T47D (cell line): Measurements from ENCODE around the gene CACNG3.
A peak's percentile ranks its signal among the peaks of the same experiment; 100 is the strongest.
"Not testable (repeated sequence)": the region's sequence is repeated elsewhere in the genome, so short reads cannot be mapped to it uniquely, and the experiment has no call there.

Experiments used
- DNase-seq, 2 experiments: peaks; one replicate each; pipeline versions ENCODE4 v3.0.0 to v3.0.0-alpha.2; 2011 to 2012; ENCODE audit warnings: low read depth in 1 of 2, low spot score in 1 of 2
- JUND ChIP-seq: IDR thresholded peaks from 2 replicates; pipeline ENCODE4 v1.6.1; 2012; ENCODE audit warnings: low read depth
- in situ Hi-C: cut with HindIII; loops from 2 replicates; pipeline ENCODE4 v1.10.0; 2016; ENCODE audit warnings: low sequenced_read_pairs, low pct_unique_long_range_greater_than_20kb

Gene CACNG3

DNA sequence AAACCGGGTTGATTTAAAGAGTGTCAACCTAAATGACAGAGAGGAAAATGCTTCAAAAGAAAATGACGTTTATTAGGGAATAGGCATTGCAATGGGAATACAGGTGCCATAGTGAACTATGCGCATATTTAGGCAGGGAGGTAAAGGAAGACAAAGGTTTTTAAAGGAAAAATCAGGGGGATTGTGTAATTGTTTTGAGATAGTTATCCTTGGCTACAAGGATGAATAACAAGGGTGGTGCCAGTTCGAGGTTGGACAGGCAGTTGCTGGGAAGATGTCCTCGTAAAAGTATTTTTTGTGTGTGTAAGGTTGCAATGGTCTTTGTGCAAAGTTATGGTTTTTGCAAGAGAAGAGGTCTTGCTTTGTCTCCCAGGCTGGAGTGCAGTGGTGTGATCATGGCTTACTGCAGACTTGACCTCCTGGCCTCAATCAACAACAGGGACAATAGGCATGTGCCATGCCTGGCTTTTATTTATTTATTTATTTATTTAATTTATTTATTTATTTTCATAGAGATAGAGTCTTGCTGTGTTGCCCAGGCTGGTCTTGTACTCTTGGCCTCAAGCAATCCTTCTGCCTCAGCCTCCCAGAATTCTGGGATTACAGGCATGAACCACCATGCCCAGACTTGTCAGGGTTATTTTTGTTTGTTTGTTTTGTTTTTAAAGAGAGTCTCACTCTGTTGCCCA, 63.1 kb downstream of the CACNG3 start:
- no peak for TF ChIP-seq JUND
- in situ Hi-C loops = no loop called here
- DNase-seq = no peak

DNA sequence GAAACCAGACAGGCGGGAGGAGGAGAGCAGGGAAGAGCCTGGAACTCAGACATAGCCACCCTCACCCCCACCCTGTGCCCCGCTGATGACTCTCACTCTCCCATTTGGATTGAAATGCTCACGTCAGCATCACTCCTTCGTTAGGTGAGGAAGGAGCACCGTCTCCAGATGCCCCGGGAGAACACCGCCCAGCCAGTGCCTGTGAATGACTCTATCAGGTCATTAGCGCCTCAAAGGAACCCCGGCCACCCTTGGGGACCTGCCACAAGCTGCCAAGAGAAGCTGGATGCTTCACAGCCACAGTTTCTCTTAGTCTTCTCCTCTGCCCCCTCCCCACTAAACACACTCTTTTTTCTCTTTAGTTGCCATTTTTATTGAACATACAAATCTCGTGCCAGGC, 66.0 kb downstream of the CACNG3 start:
- in situ Hi-C loops = no loop called here
- no peak for DNase-seq
- TF ChIP-seq JUND = no peak

DNA sequence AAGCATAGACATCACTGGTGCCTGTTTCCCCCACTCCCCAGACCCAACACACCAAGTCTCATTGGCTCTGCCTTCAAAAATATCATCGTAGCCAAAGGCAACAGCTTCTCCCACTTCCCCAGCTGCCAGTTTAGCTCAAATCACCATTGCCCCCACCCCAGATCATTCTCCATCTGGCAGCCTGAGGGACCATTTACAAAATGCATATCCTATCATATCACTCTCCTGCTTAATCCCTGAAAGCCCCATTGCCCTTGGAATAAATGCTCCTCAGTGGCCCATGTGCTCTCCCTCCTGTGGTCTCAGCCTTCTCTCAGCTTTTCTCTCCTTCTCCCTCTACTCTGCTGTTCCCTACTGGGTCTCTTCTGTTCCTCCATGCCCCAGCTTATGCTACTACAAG, 68.3 kb downstream of the CACNG3 start:
- in situ Hi-C loops = no loop called here
- no peak for DNase-seq
- no peak for TF ChIP-seq JUND

DNA sequence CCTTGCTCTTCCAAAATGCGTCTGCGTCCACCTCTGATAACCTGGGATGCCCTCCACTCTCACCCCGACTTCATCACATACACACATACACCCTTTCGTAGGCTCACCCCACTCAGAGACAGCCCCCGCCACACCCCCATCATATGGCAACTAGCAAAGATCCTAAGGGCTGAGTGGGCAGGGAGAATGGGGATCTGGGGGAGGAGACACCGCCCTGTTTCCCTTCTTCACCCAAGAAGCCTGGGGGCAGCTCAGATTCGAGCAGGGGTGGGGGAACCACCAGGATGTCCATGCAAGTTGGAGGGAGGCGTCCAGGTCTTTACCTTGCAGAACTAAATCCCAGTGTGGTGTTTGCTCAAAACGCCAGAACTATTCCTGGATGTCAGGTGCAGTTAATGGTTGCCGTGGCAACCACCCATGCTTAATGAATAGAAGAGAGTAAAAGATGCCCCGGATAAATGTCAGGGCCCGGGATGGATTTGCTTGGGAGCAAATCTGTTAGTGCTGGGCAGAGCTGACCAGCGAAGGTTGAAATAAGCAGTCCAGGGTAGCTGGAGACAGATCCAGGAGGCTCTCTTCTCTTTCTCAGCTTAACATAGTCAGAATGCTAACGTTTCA, 72.8 kb downstream of the CACNG3 start:
- DNase-seq = no peak
- in situ Hi-C loops = no loop called here

DNA sequence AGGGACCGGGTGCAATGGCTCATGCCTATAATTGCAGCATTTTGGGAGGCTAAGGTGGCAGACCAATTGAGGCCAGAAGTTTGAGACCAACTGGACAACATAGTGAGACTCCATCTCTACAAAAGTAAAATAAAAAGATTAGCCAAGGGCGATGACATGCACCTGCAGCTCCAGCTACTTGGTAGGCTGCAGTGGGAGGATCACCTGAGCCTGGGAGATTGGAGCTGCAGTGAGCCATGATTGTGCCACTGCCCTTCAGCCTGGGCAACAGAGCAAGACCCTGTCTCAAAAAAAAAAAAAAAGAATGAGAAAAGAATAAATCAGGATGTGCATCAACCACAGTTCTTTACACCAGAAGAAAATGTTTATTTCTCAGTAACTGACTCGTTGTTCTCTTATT, 76.0 kb downstream of the CACNG3 start:
- no peak for DNase-seq
- in situ Hi-C loops = no loop called here
- TF ChIP-seq JUND = no peak

More for the DNA sequence above, 72.8 kb downstream of the CACNG3 start:
- TF ChIP-seq JUND = no peak

DNA sequence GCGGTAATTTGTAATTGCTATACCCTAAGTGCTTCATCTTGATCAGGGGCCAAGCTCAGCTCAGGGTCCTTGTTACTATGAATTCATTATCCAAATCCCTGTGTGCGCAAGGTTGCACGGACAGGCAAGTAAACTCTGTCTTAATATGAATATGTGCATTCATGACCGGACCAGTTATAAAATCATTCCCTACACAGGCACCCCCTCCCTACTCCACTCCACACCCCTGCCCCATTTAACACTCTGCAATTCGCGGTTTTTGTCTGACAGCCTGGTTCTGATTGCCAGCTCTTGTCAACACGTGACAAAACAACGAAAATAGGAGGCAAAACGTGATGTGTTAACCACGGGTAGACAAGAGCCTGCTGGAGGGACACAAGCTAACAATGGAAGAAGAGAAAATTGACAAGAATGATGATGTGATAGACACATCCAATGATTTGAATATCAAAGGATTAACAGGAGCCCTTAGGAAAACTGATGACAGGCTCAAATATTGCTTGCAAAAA, 76.5 kb downstream of the CACNG3 start:
- DNase-seq = no peak
- no peak for TF ChIP-seq JUND
- in situ Hi-C loops = no loop called here

DNA sequence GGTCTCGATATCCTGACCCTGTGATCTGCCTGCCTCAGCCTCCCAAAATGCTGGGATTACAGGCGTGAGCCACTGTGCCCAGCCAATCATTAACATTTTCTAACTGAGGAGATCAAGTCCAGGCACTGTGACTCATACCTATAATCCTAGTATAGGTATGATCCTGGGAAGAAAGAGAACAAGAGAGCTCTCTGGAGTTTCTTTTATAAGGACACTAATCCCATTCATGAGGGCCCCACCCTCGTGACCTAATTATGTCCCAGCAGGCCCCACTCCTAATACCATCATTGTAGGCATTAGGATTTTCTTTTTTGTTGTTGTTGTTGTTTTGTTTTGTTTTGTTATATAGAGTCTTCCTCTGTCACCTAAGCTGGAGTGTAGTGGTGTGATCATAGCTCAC, 80.4 kb downstream of the CACNG3 start:
- no peak for TF ChIP-seq JUND
- in situ Hi-C loops = no loop called here
- DNase-seq = no peak

DNA sequence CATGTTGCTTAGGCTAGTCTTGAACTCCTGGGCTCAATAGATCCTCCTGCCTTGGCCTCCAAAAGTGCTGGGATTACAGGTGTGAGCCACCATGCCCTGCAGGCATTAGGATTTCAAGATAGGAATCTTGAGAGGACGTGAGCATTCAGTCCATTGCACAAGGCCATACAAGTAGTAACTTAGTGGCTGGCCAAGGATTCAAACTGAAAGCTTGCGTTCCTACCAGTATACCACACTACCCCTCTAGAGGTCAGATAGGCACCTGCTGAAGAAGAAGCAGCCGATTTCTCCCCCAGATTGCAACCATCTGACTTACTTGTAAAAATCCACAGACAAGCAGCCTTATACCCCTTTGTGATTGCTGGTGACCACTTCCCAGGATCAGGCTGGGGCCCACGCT, 80.9 kb downstream of the CACNG3 start:
- no peak for TF ChIP-seq JUND
- no peak for DNase-seq
- in situ Hi-C loops = no loop called here

DNA sequence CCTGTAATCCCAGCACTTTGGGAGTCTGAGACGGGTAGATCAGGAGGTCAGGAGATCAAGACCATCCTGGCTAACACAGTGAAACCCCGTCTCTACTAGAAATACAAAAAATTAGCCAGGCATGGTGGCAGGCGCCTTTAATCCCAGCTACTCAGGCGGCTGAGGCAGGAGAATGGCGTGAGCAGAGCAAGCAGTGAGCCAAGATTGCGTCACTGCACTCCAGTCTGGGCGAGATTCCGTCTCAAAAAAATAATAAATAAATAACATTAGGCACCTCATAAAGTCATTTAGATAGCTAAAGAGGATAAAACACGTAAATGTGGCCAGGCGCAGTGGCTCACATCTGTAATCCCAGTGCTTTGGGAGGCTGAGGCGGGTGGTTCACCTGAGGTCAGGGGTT, 87.7 kb downstream of the CACNG3 start:
- in situ Hi-C loops, DNase-seq: not testable (repeated sequence)

DNA sequence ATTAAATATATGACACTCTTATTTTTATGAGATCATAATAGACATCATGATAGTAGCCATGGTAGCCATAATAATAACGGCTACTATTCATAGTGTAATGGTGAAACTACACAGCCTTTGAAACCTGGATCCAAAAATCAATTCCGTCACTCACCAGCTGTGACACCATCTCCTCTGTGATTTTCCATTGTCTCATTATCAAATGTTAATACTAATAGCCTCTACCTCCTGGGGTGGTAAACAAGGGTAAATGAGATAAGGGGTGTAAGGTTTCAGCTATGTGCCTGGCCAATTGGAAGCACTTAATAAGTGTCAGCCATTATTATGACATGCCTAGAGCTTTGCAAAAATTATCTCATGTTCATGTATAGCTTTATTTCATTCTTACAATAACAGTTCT, 88.6 kb downstream of the CACNG3 start:
- no peak for TF ChIP-seq JUND
- no peak for DNase-seq
- in situ Hi-C loops = no loop called here

DNA sequence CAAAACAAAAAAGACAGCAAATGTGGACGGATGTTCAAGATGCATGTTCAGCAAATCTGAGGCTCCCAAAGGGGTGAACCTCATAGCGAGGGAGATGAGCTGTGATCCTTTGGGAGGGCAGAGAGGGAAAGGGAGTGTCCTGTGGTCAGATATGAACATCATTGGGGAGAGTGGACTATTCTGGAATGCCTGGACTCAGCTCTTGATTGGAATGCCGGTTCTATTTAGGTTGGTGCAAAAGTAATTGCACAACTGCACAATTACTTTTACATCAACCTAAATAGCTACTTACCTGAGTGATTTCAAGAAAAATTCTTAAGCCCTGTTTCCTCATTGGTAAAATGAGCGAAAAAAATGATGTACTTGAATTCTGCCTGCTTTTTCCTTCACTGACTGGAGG, 89.6 kb downstream of the CACNG3 start:
- no peak for TF ChIP-seq JUND
- DNase-seq = no peak
- in situ Hi-C loops = no loop called here

DNA sequence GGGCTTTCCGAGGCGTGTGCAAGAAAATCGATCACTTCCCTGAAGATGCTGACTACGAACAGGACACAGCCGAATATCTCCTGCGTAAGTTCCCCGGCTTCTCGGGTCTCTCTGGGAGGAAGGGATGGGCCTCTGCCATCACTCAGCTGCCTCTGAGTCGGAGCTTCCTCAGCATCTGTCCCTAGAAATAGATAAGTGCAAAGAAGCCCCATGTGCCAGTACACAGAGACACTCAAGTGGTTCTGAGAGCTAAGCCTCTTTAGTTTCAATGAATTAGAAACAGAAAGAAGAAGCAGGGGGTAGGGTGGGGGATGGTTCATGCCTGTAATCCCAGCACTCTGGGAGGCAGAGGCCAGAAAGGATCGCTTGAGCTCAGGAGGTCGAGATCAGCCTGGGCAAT, 90.6 kb downstream of the CACNG3 start:
- no peak for DNase-seq
- in situ Hi-C loops = no loop called here
- TF ChIP-seq JUND = no peak

DNA sequence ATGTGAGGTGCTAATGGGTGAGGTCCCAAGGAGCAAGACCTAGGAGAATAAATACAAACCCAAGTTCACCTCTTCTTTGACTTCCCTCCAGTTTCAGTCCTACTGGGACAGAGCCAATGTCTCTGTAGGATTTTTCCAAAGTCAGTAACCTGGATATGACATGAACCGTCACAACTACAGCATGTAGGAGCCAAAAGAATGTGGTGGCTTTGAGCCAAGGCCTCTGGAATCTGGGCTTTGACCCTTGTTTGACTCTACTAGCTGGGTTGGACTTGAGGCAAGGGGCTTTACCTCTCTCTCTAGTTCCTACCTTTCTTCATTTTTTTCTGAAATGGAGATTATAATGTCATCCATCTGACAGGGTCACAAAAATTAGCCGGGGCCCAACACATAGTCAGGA, 91.4 kb downstream of the CACNG3 start:
- in situ Hi-C loops = no loop called here
- TF ChIP-seq JUND = no peak
- DNase-seq = peak in 1 of 2 experiments; percentile 32
